HL-60 (cell line): Measurements from ENCODE around the gene TAF9.

ENCODE experiments used
- CTCF ChIP-seq: IDR thresholded peaks from one replicate; pipeline ENCODE4 v1.5.1; 2011; ENCODE audit warnings: low read length, control low read depth, inconsistent platforms; ENCODE audit not compliant: insufficient read depth
- GABPA ChIP-seq: IDR thresholded peaks from 2 replicates; pipeline ENCODE4 v1.6.1; 2012; ENCODE audit warnings: low read depth
- POLR2AphosphoS5 ChIP-seq: IDR thresholded peaks from 2 replicates; pipeline ENCODE4 v1.6.1; 2012; ENCODE audit warnings: low read depth
- REST ChIP-seq: IDR thresholded peaks from 2 replicates; pipeline ENCODE4 v1.6.1; 2012; ENCODE audit warnings: low read depth; ENCODE audit not compliant: insufficient replicate concordance

GRCh38 chr5:69360442-69360841 lies 8.9 kb downstream of the TAF9 start:
- no peak for TF ChIP-seq CTCF
- no peak for TF ChIP-seq POLR2AphosphoS5
- no peak for TF ChIP-seq GABPA
- no peak for TF ChIP-seq REST
